Measurements from ENCODE around the gene GPR15. TPM values are rescaled to one million over a fixed set of nuclear protein-coding genes. Genes with fewer than 3 reads are reported as not detected.

The GPR15 gene
- total RNA-seq, 1 donor from 2014 or later = not detected

GRCh38 chr3:98501270-98501669 is 30.5 kb upstream of the GPR15 start:
- Mint-ChIP-seq H3K27ac (no peak overlapping the region), H3K27me3 (ENCODE audit: low read depth) (peaks cover 5% of the 10 kb centered on the region), H3K9me3 (peaks cover 4% of the 10 kb centered on the region), H3K4me1 (peaks cover 21% of the 10 kb centered on the region), H3K4me3 (no peak overlapping the region), H3K36me3 (peaks cover 2% of the 10 kb centered on the region)
- no peak for TF ChIP-seq CTCF (IDR thresholded peaks at IDR 0.05; ENCODE audit: unreplicated experiment)
- no peak for DNase-seq (ENCODE audit: low spot score in 2 of 2, unreplicated experiment in 2 of 2)

GRCh38 chr3:98501863-98502576 is 29.8 kb upstream of the GPR15 start:
- no peak for TF ChIP-seq CTCF (IDR thresholded peaks at IDR 0.05; ENCODE audit: unreplicated experiment)
- no peak for DNase-seq (ENCODE audit: low spot score in 2 of 2, unreplicated experiment in 2 of 2)
- Mint-ChIP-seq H3K27me3 (ENCODE audit: low read depth) (peaks cover 4% of the 10 kb centered on the region), H3K9me3 (peaks cover 9% of the 10 kb centered on the region), H3K4me1 (peaks cover 21% of the 10 kb centered on the region), H3K36me3 (peaks cover 2% of the 10 kb centered on the region), H3K27ac (no peak overlapping the region), H3K4me3 (no peak overlapping the region)

- H3K36me3 Mint-ChIP-seq = peaks cover 2% of the 10 kb centered on the region
- peaks cover 21% of the 10 kb centered on the region for H3K4me1 Mint-ChIP-seq
- no peak for DNase-seq (ENCODE audit: low spot score in 2 of 2, unreplicated experiment in 2 of 2)
- no peak for TF ChIP-seq CTCF (IDR thresholded peaks at IDR 0.05; ENCODE audit: unreplicated experiment)
- no peak overlapping the region for H3K4me3 Mint-ChIP-seq
- H3K27ac Mint-ChIP-seq = no peak overlapping the region
- H3K27me3 Mint-ChIP-seq (ENCODE audit: low read depth) = no peaks in the 10 kb centered on the region
- peaks cover 10% of the 10 kb centered on the region for H3K9me3 Mint-ChIP-seq
These were observed 27.2 kb upstream of the GPR15 start for GRCh38 chr3:98504539-98504938.

GRCh38 chr3:98508582-98508981 is 23.2 kb upstream of the GPR15 start:
- H3K4me3 Mint-ChIP-seq = no peak overlapping the region
- no peak for TF ChIP-seq CTCF (IDR thresholded peaks at IDR 0.05; ENCODE audit: unreplicated experiment)
- H3K36me3 Mint-ChIP-seq = peaks cover 5% of the 10 kb centered on the region
- peaks cover 10% of the 10 kb centered on the region for H3K9me3 Mint-ChIP-seq
- peaks cover 8% of the 10 kb centered on the region for H3K4me1 Mint-ChIP-seq
- H3K27ac Mint-ChIP-seq = no peak overlapping the region
- H3K27me3 Mint-ChIP-seq (ENCODE audit: low read depth) = no peaks in the 10 kb centered on the region
- DNase-seq (ENCODE audit: low spot score in 2 of 2, unreplicated experiment in 2 of 2) = no peak

GRCh38 chr3:98512576-98512975 is 19.2 kb upstream of the GPR15 start:
- H3K27ac Mint-ChIP-seq = no peak overlapping the region
- no peak for DNase-seq (ENCODE audit: low spot score in 2 of 2, unreplicated experiment in 2 of 2)
- TF ChIP-seq CTCF (IDR thresholded peaks at IDR 0.05; ENCODE audit: unreplicated experiment) = no peak
- no peaks in the 10 kb centered on the region for H3K4me1 Mint-ChIP-seq
- no peak overlapping the region for H3K4me3 Mint-ChIP-seq
- no peaks in the 10 kb centered on the region for H3K27me3 Mint-ChIP-seq (ENCODE audit: low read depth)
- H3K36me3 Mint-ChIP-seq = peaks cover 11% of the 10 kb centered on the region
- no peaks in the 10 kb centered on the region for H3K9me3 Mint-ChIP-seq

All from mesothelial cell of epicardium (in vitro differentiated cells).